ENCODE measurements around the gene COPG2.

DNA sequence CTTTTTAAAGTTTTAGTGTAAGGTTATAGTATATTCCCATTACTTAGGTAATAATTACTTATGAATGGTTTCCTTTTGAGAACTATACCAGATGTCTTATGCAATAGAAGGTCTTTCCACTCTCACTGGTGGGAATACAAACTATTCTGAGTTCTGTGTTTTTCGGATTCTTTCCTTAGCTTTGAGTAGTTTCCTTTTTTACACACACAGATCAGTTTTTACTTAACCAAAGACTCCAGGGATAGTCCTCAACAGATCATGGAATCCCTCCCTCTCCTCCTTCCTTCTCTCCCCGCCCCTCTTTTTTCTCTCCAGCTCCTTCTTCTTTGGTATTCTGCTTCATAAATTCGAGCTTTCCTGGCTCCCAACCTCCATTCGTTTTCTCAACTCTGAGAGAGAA lies 13.3 kb downstream of the COPG2 start:
- TF ChIP-seq EZH2 (IDR thresholded peaks at IDR 0.05; ENCODE audit: borderline replicate concordance) = no peak
- TF ChIP-seq, protein P1, sequence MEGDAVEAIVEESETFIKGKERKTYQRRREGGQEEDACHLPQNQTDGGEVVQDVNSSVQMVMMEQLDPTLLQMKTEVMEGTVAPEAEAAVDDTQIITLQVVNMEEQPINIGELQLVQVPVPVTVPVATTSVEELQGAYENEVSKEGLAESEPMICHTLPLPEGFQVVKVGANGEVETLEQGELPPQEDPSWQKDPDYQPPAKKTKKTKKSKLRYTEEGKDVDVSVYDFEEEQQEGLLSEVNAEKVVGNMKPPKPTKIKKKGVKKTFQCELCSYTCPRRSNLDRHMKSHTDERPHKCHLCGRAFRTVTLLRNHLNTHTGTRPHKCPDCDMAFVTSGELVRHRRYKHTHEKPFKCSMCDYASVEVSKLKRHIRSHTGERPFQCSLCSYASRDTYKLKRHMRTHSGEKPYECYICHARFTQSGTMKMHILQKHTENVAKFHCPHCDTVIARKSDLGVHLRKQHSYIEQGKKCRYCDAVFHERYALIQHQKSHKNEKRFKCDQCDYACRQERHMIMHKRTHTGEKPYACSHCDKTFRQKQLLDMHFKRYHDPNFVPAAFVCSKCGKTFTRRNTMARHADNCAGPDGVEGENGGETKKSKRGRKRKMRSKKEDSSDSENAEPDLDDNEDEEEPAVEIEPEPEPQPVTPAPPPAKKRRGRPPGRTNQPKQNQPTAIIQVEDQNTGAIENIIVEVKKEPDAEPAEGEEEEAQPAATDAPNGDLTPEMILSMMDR (IDR thresholded peaks at IDR 0.05; ENCODE audit: poor library complexity) = no peak
- TF ChIP-seq EZH2phosphoT487 (IDR thresholded peaks at IDR 0.05; ENCODE audit: low read depth, severe bottlenecking, unreplicated experiment) = no peak

Data from hepatocyte (in vitro differentiated cells).